ENCODE results near the gene HDAC9. TPM values are rescaled to one million over a fixed set of nuclear protein-coding genes. Genes with fewer than 3 reads are reported as not detected.

HDAC9 gene
- polyA plus RNA-seq, 1 of the 3 experiments (the other 2 are of a cell fraction), result 11.6 TPM

GRCh38 chr7:18843979-18844378 is 348.4 kb downstream of the HDAC9 start:
- no peak overlapping the region for H3K9ac ChIP-seq
- no peaks in the 10 kb centered on the region for H4K20me1 ChIP-seq (ENCODE audit: insufficient read depth)
- ChIA-PET CTCF (interaction anchor here (0.8 to 4.9 kb wide), 7 partner anchors 12 to 346 kb away, joined by 3 to 36 read pairs (median 8); no protein-coding TSS in a partner anchor), POLR2A (interaction anchor here (1.2 to 4.3 kb wide), 3 partner anchors 146 to 274 kb away, joined by 3 to 46 read pairs (median 7); partner anchors contain the start of gene TWIST1)
- DNase-seq, result no peak
- H2AFZ ChIP-seq (ENCODE audit: low read depth), result no peak overlapping the region
- no peaks in the 10 kb centered on the region for H3K9me2 ChIP-seq
- peak overlapping the region in 1 of 2 experiments; percentile 100; a peak in 2 of 4 replicates for H3K27ac ChIP-seq (ENCODE audit: low read depth in 2 of 2, low read length in 1 of 2)
- WGBS (ENCODE audit: low lambda C conversion rate), result 41% methylated on average over 3 of the region's 3 CpGs
- no peak overlapping the region for H3K4me3 ChIP-seq (ENCODE audit: low read depth in 2 of 2, low read length in 1 of 2)
- no peaks in the 10 kb centered on the region for H3K9me3 ChIP-seq
- H3K79me2 ChIP-seq (ENCODE audit: insufficient read depth), result no peaks in the 10 kb centered on the region
- H3F3A ChIP-seq (replicated peaks; ENCODE audit: insufficient read depth), result no peaks in the 10 kb centered on the region
- no peak overlapping the region for H3K4me2 ChIP-seq
- no peaks in the 10 kb centered on the region for H3K27me3 ChIP-seq (ENCODE audit: insufficient read depth)
- peaks cover 15 to 48% of the 10 kb centered on the region in 2 experiments for H3K4me1 ChIP-seq (ENCODE audit: control insufficient read depth in 1 of 2, insufficient read depth in 2 of 2, low read depth in 1 of 2, low read length in 1 of 2)
- peaks cover 0 to 8% of the 10 kb centered on the region in 2 experiments for H3K36me3 ChIP-seq (replicated peaks in 1 of 2; ENCODE audit: control insufficient read depth in 1 of 2, insufficient read depth in 2 of 2, low read length in 1 of 2)
- no peak for TF ChIP-seq MXI1 (IDR thresholded peaks at IDR 0.05; ENCODE audit: low read depth, low read length)
- TF ChIP-seq USF2 (IDR thresholded peaks at IDR 0.05; ENCODE audit: borderline replicate concordance, low read depth, low read length), result no peak
- TF ChIP-seq YY1 (IDR thresholded peaks at IDR 0.05; ENCODE audit: low read depth), result no peak
- TF ChIP-seq RXRA (IDR thresholded peaks at IDR 0.05; ENCODE audit: borderline replicate concordance, low read depth), result no peak
- TF ChIP-seq REST (IDR thresholded peaks at IDR 0.05; ENCODE audit: low read depth, low read length), result no peak
- TF ChIP-seq ZBTB33 (IDR thresholded peaks at IDR 0.05; ENCODE audit: borderline replicate concordance, low read depth), result no peak
- TF ChIP-seq SIN3A (IDR thresholded peaks at IDR 0.05; ENCODE audit: borderline replicate concordance, low read depth, low read length), result no peak
- peak; percentile 75 for TF ChIP-seq GATA2 (CRISPR knock-in tag; IDR thresholded peaks at IDR 0.05)
- TF ChIP-seq EP300 (IDR thresholded peaks at IDR 0.05; ENCODE audit: borderline replicate concordance in 1 of 2, low read depth in 1 of 2, low read length in 1 of 2), result peak in 1 of 2 experiments; percentile 84; a peak in 2 of 4 replicates
- TF ChIP-seq FOXM1 (IDR thresholded peaks at IDR 0.05; ENCODE audit: low read depth), result no peak
- no peak for TF ChIP-seq MEF2A (IDR thresholded peaks at IDR 0.05; ENCODE audit: borderline replicate concordance, low read depth)
- no peak for TF ChIP-seq JUND (IDR thresholded peaks at IDR 0.05)
- peak; percentile 70 for TF ChIP-seq TCF12 (IDR thresholded peaks at IDR 0.05)
- no peak for TF ChIP-seq FOXJ3 (CRISPR knock-in tag; IDR thresholded peaks at IDR 0.05)
- no peak for TF ChIP-seq PBX3 (IDR thresholded peaks at IDR 0.05)
- no peak for TF ChIP-seq CTCF (IDR thresholded peaks at IDR 0.05)
- TF ChIP-seq TAF1 (IDR thresholded peaks at IDR 0.05; ENCODE audit: borderline replicate concordance, low read depth, low read length), result no peak
- TF ChIP-seq SMC3 (IDR thresholded peaks at IDR 0.05; ENCODE audit: low read depth, low read length), result no peak
- no peak for TF ChIP-seq NFIC (IDR thresholded peaks at IDR 0.05; ENCODE audit: borderline replicate concordance)
- no peak for TF ChIP-seq NRF1 (IDR thresholded peaks at IDR 0.05; ENCODE audit: low read depth, low read length)
- no peak for TF ChIP-seq ELF1 (IDR thresholded peaks at IDR 0.05)
- no peak for TF ChIP-seq POLR2AphosphoS5 (IDR thresholded peaks at IDR 0.05; ENCODE audit: low read depth, low read length)
- TF ChIP-seq RCOR1 (IDR thresholded peaks at IDR 0.05; ENCODE audit: low read length), result peak; percentile 54; the same call in 1 of the 2 replicates
- TF ChIP-seq CHD2 (IDR thresholded peaks at IDR 0.05; ENCODE audit: low read length, partially characterized antibody), result no peak
- no peak for TF ChIP-seq TEAD4 (IDR thresholded peaks at IDR 0.05; ENCODE audit: borderline replicate concordance, insufficient read depth)
- TF ChIP-seq RAD21 (IDR thresholded peaks at IDR 0.05; ENCODE audit: low read length), result peak; percentile 27

Measured in SK-N-SH (cell line).